BE2C (cell line): ENCODE results near the gene HNRNPA1L2.
"Not testable (repeated sequence)": the region's sequence is repeated elsewhere in the genome, so short reads cannot be mapped to it uniquely, and the experiment has no call there.

Experiments used
- DNase-seq: peaks from one replicate; pipeline ENCODE4 v3.0.0-alpha.2; 2020
- H3K27me3 ChIP-seq: fragments of 250-450 bp; sonication (Bioruptor Pico); 2 replicates; pipeline ENCODE4 v1.5.1; 2020; ENCODE audit warnings: mild to moderate bottlenecking
- H3K36me3 ChIP-seq: fragments of 250-450 bp; sonication (Bioruptor Pico); 2 replicates; pipeline ENCODE4 v1.5.1; 2020; ENCODE audit warnings: mild to moderate bottlenecking
- H3K4me1 ChIP-seq: fragments of 250-450 bp; sonication (Bioruptor Pico); 2 replicates; pipeline ENCODE4 v1.5.1; 2020
- H3K4me3 ChIP-seq: 2 replicates; pipeline ENCODE4 v1.5.1; 2011; ENCODE audit warnings: low read depth, low read length
- H3K9me3 ChIP-seq: fragments of 250-450 bp; sonication (Bioruptor Pico); 2 replicates; pipeline ENCODE4 v1.5.1; 2020
- TF ChIP-seq, protein P1 (sequence below): IDR thresholded peaks from 2 replicates; pipeline ENCODE4 v1.5.1; 2012; ENCODE audit warnings: mild to moderate bottlenecking, low read depth, low read length

Gene HNRNPA1L2

DNA sequence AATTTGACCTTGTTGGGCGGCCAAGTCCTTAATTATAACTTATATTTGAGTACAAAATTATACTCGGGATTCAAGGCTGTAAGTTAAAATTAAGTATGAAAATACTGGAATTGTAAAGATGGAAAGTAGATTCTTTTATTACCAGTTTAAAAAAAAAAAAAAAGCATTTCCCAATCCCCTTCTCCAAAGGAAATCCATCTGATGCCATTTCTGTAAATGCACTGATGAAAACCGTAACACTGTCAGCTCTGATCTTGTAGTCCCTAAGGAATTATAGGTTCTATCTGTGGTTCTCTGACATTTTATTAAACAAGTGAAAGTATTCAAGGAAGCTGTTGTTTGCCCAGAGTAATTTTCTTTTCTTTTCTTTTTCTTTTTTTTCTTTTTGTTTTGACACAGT is 41.6 kb upstream of the HNRNPA1L2 start:
- Histone ChIP-seq H3K4me3 (peak overlapping the region; percentile 72), H3K4me1 (no peaks in the 10 kb centered on the region), H3K9me3 (no peaks in the 10 kb centered on the region), H3K27me3 (no peaks in the 10 kb centered on the region), H3K36me3 (no peaks in the 10 kb centered on the region)
- TF ChIP-seq, protein P1, sequence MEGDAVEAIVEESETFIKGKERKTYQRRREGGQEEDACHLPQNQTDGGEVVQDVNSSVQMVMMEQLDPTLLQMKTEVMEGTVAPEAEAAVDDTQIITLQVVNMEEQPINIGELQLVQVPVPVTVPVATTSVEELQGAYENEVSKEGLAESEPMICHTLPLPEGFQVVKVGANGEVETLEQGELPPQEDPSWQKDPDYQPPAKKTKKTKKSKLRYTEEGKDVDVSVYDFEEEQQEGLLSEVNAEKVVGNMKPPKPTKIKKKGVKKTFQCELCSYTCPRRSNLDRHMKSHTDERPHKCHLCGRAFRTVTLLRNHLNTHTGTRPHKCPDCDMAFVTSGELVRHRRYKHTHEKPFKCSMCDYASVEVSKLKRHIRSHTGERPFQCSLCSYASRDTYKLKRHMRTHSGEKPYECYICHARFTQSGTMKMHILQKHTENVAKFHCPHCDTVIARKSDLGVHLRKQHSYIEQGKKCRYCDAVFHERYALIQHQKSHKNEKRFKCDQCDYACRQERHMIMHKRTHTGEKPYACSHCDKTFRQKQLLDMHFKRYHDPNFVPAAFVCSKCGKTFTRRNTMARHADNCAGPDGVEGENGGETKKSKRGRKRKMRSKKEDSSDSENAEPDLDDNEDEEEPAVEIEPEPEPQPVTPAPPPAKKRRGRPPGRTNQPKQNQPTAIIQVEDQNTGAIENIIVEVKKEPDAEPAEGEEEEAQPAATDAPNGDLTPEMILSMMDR = no peak
- no peak for DNase-seq

DNA sequence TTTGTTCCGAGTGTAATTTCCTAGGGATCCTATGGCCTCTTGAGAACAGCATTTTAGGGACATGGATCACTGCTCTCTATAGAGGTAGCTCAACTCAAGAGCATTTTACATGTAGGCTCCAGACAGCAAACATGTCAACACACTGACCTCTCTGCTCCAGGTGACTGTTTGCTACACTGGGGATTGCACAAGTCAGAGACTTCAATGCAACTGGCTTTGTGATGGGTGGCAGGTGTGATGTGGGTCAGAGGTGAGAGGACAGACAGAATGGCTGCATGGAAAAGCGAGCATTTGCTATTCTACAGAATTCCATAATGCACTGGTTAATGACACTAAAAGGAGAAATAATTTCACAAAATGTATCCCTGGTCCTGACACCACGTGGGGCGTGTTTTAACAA is 38.9 kb upstream of the HNRNPA1L2 start:
- H3K4me1 ChIP-seq, H3K27me3 ChIP-seq, DNase-seq, H3K9me3 ChIP-seq, H3K4me3 ChIP-seq, H3K36me3 ChIP-seq: not testable (repeated sequence)

DNA sequence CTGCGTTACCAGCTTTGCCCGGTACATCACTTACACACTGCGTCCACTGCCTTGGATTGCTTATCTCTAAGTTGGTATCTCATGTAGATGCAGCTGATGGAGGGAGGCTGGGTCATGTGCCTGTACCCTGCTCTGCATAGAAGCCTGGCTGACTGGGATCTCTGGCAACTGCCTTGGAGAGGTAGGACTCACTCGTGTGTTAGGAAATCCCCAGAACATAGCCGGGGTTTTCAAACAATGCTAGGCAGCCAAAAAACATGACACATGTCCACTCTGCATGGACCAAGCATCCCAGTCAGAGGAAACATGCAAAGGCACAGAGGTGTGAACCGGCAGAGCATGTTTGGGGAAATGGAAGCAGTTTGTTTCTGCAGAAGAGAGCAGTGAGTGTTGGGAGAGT is 36.1 kb upstream of the HNRNPA1L2 start:
- not testable (repeated sequence) for H3K4me1 ChIP-seq, H3K4me3 ChIP-seq, H3K27me3 ChIP-seq, H3K36me3 ChIP-seq, DNase-seq, H3K9me3 ChIP-seq

DNA sequence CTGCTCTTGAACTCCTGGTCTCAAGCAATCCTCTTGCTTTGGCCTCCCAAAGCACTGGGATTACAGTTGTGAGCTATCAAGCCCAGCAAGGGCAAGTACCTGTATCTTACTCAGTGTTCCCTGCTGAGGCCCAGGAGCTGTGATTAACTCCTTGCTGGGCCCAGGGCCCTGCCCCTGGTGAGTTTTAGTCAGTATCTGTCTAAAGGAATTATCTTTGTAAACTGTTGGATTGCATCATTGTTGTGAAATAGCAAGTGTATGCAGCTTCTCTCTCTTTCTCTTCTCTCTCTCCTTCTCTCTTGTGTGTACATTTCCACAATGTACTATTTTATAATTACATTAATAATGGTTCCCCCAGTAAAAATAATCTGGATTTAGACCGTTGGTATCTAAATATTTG is 35.4 kb upstream of the HNRNPA1L2 start:
- not testable (repeated sequence) for DNase-seq

DNA sequence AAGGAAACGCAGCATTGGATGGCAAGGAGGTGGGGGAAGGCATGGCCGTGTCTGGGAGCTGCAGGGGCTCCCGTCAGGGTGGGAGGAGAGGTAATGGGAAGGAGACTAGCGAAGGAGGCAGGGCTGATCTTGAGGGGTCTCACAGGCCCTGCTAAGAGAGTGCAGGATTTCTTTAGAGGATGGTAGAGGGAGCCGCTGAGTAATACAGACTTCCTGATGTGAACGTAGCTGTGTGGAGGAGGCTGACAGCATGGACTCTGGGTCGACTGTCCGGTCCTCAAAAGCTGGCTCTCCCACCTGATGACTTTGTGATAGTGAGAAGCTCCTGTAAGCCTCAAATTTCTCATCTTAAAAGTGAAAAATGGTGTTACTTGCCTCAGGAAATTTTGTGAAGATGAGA is 34.0 kb upstream of the HNRNPA1L2 start:
- not testable (repeated sequence) for H3K9me3 ChIP-seq, DNase-seq
- TF ChIP-seq, protein P1 = peak; percentile 7; the same call in 1 of the 2 replicates

More for the DNA sequence above, 35.4 kb upstream of the HNRNPA1L2 start:
- not testable (repeated sequence) for H3K27me3 ChIP-seq, H3K4me3 ChIP-seq, H3K36me3 ChIP-seq, H3K9me3 ChIP-seq, H3K4me1 ChIP-seq

DNA sequence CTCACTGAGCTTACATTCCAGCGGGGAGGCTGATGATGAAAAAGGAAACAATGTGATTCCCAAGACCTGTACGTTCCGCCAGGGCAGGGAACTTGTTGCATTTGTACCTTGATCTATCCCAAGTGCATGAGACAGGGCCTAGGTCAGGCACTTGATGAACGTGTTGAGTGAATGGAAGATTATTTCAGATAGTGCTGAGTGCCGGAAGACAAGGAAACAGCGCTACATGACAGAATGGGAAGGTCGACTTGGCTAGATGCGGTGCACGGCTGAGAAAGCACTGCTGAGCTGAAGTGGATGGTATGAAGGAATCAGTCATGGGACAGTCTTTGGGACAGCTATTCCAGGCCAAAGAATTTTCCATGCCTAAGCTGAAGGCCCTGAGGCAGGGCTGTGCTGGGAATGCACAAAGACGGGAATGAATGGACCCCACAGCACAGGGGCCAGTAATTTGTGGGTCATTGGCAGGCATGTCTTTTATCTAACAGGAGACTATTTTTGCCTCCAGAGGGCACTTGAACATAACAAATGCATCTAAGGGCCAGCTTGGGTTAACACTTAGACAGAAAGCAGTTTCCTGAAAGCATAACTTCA is 33.1 kb upstream of the HNRNPA1L2 start:
- H3K4me3 ChIP-seq, H3K27me3 ChIP-seq, H3K4me1 ChIP-seq, H3K36me3 ChIP-seq, H3K9me3 ChIP-seq, DNase-seq: not testable (repeated sequence)
- TF ChIP-seq, protein P1 = peak; percentile 55

More for the DNA sequence above, 34.0 kb upstream of the HNRNPA1L2 start:
- not testable (repeated sequence) for H3K4me3 ChIP-seq, H3K27me3 ChIP-seq, H3K36me3 ChIP-seq, H3K4me1 ChIP-seq

DNA sequence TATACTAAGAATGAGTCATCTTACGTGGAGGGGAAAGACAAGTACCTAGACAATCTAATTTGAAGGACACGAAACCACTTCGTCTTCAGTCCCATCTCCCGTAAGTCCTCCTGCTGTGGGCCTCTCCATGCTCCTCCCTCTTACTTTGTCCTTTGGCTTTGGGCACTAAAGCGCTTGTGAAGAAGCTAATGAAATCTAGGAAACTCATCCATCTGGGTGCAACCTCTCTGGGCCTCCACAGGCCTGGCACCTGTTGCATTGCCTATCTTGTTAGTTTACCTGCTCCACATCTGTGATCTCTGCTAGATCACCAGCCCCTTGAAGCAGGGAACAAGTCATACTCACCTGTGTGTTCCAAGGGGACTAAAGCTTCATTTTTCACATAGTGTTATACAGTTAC is 32.1 kb upstream of the HNRNPA1L2 start:
- not testable (repeated sequence) for H3K4me3 ChIP-seq, H3K9me3 ChIP-seq, H3K36me3 ChIP-seq, H3K4me1 ChIP-seq, DNase-seq, H3K27me3 ChIP-seq

DNA sequence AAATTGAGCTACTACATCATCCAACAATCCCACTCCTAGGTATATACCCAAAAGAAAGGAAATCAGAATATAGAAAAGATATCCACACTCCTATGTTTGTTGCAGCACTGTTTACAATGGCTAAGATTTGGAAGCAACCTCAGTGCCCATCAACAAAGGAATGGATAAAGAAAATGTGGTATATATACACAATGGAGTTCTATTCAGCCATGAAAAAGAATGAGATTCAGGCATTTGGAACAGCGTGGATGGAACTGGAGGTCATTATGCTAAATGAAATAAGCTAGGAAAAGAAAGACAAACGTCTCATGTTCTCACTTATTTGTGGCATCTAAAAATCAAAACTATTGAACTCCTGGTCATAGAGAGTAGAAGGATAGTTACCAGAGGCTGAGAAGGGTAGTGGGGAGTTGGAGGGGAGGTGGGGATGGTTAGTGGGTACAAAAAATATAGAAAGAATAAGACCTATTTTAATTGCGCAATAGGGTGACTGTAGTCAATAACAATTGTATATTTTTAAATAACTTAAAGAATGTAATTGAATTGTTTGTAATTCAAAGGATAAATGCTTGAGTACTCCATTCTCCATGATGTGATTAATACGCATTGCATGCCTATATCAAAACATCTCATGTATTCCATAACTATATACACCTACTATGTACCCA is 27.0 kb upstream of the HNRNPA1L2 start:
- H3K4me3 ChIP-seq = no peak overlapping the region
- TF ChIP-seq, protein P1 = no peak
- H3K36me3 ChIP-seq = no peaks in the 10 kb centered on the region
- no peaks in the 10 kb centered on the region for H3K9me3 ChIP-seq
- H3K4me1 ChIP-seq = no peaks in the 10 kb centered on the region
- H3K27me3 ChIP-seq = no peaks in the 10 kb centered on the region
- DNase-seq = no peak
